ENCODE results near the gene SSUH2.

DNA sequence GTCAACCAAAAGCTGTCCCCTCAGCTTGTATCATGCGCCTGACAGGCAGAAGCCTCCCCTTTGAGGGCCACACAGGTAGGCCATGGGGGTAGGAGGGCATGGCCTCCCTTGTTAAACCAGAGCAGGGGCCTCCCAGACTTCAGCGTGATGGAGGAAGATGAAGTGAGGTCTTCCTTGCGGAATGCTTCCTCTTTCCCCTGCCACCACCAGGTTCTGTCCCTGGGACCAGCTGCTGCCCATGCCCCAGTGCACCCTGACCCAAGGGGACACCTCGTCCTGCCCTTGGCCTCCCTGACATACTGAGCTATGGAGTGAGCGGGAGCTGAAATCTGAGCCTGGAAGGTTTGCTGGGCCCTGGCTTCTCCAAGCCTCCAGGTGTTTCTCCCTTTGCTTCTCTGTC, 26.7 kb downstream of the SSUH2 start:
- TF ChIP-seq, protein P1, sequence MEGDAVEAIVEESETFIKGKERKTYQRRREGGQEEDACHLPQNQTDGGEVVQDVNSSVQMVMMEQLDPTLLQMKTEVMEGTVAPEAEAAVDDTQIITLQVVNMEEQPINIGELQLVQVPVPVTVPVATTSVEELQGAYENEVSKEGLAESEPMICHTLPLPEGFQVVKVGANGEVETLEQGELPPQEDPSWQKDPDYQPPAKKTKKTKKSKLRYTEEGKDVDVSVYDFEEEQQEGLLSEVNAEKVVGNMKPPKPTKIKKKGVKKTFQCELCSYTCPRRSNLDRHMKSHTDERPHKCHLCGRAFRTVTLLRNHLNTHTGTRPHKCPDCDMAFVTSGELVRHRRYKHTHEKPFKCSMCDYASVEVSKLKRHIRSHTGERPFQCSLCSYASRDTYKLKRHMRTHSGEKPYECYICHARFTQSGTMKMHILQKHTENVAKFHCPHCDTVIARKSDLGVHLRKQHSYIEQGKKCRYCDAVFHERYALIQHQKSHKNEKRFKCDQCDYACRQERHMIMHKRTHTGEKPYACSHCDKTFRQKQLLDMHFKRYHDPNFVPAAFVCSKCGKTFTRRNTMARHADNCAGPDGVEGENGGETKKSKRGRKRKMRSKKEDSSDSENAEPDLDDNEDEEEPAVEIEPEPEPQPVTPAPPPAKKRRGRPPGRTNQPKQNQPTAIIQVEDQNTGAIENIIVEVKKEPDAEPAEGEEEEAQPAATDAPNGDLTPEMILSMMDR (IDR thresholded peaks at IDR 0.05) = no peak
- TF ChIP-seq POLR2AphosphoS5 (IDR thresholded peaks at IDR 0.05) (no peak), POLR2A (IDR thresholded peaks at IDR 0.05) (no peak)
